HEK293T (cell line): ENCODE measurements around the gene WFDC11.

Experiments used
- CTCF ChIA-PET: fragments of 350-600 bp; formaldehyde crosslinking; extraction: SDS; loops from one replicate; lab custom pipeline; 2021; ENCODE audit warnings: antibody characterized with exemption, inconsistent platforms; lab: Yijun Ruan, JAX
- POLR2A ChIA-PET: fragments of 350-600 bp; formaldehyde crosslinking; extraction: SDS; loops from one replicate; lab custom pipeline; 2020; ENCODE audit warnings: antibody characterized with exemption, inconsistent platforms; lab: Yijun Ruan, JAX
- DNase-seq: peaks from one replicate; pipeline ENCODE4 v3.0.0; 2012; ENCODE audit warnings: mixed read lengths; ENCODE audit errors: extremely low spot score
- ARNT ChIP-seq: fragments of 450-650 bp; IDR thresholded peaks from 2 replicates; pipeline ENCODE4 v1.6.1; 2017; ENCODE audit warnings: mild to moderate bottlenecking
- BHLHE40 ChIP-seq: fragments of 450-650 bp; IDR thresholded peaks from 2 replicates; pipeline ENCODE4 v1.6.1; 2016; ENCODE audit warnings: mild to moderate bottlenecking, moderate library complexity, borderline replicate concordance
- CTBP1 ChIP-seq: fragments of 450-650 bp; IDR thresholded peaks from 2 replicates; pipeline ENCODE4 v1.6.1; 2016; ENCODE audit warnings: borderline replicate concordance
- ELF4 ChIP-seq: fragments of 450-650 bp; IDR thresholded peaks from 2 replicates; pipeline ENCODE4 v1.6.1; 2017; ENCODE audit warnings: antibody characterized with exemption
- FOXA1 ChIP-seq: fragments of 450-650 bp; IDR thresholded peaks from 2 replicates; pipeline ENCODE4 v1.6.1; 2016; ENCODE audit warnings: mild to moderate bottlenecking
- FOXK2 ChIP-seq: fragments of 450-650 bp; IDR thresholded peaks from 2 replicates; pipeline ENCODE4 v1.6.1; 2016; ENCODE audit warnings: mild to moderate bottlenecking
- FOXM1 ChIP-seq: fragments of 450-650 bp; IDR thresholded peaks from 2 replicates; pipeline ENCODE4 v1.6.1; 2017; ENCODE audit warnings: mild to moderate bottlenecking, borderline replicate concordance
- HDGF ChIP-seq: fragments of 450-650 bp; IDR thresholded peaks from 2 replicates; pipeline ENCODE4 v1.6.1; 2017; ENCODE audit warnings: antibody characterized with exemption, borderline replicate concordance
- L3MBTL2 ChIP-seq: fragments of 450-650 bp; conservative IDR thresholded peaks from 2 replicates; pipeline ENCODE4 v1.6.1; 2016; ENCODE audit warnings: mild to moderate bottlenecking
- LEF1 ChIP-seq: fragments of 450-650 bp; IDR thresholded peaks from 2 replicates; pipeline ENCODE4 v1.6.1; 2017; ENCODE audit warnings: mild to moderate bottlenecking, borderline replicate concordance
- NFRKB ChIP-seq: fragments of 450-650 bp; IDR thresholded peaks from 2 replicates; pipeline ENCODE4 v1.6.1; 2016; ENCODE audit warnings: mild to moderate bottlenecking, moderate library complexity
- PKNOX1 ChIP-seq: fragments of 450-650 bp; IDR thresholded peaks from 2 replicates; pipeline ENCODE4 v1.6.1; 2016
- SP1 ChIP-seq: fragments of 450-650 bp; IDR thresholded peaks from 2 replicates; pipeline ENCODE4 v1.6.1; 2017
- SUZ12 ChIP-seq: fragments of 450-650 bp; IDR thresholded peaks from 2 replicates; pipeline ENCODE4 v1.6.1; 2016; ENCODE audit warnings: mild to moderate bottlenecking
- TARDBP ChIP-seq: fragments of 450-650 bp; IDR thresholded peaks from 2 replicates; pipeline ENCODE4 v1.6.1; 2016
- ZNF384 ChIP-seq: fragments of 450-650 bp; IDR thresholded peaks from 2 replicates; pipeline ENCODE4 v1.6.1; 2016

The WFDC11 gene

DNA sequence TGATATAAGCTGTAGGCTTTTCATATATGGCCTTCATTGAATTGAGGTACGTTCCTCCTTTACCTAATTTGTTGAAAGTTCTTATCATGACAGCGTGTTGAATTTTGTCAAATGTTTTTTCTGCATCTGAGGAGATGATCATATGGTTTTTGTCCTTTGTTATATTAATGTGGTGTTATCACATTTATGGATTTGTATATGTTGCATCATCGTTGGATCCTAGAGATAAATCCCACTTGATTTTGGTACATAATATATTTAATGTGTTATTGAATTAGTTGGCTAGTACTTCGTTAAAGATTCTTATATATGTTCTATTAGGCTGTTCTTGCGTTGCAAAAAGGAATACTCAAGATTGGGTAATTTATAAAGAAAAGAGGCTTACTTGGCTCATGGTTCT lies 30.4 kb downstream of the WFDC11 start:
- ChIA-PET CTCF (interaction anchor here (0.6 kb wide), 1 partner anchor 141 kb away, joined by 4 read pairs; no protein-coding TSS in a partner anchor), POLR2A (no interaction called here)
- DNase-seq: no peak
- TF ChIP-seq FOXM1 (no peak), BHLHE40 (no peak), LEF1 (no peak), ELF4 (no peak), FOXA1 (no peak), PKNOX1 (no peak), HDGF (no peak), ZNF384 (no peak), NFRKB (no peak), CTBP1 (no peak)

DNA sequence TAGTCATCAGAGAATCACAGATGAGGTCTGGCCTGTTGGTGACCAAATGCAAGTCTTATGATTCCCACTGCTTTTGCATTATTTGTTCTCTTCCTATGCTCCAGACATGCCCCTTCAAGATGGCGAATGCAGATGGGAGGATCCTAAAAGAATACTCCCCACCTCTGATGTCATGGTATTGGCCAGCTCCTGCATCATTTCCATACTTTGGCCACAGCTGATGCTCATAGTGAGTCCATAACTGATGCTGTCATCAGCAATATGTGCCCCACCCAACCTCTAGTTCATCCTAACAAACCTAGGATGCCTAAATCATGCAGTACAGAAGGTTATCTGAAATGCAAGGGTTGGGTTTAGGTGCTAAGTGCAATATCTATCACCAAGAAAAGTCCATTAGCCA lies 33.5 kb downstream of the WFDC11 start:
- POLR2A ChIA-PET: no interaction called here
- no peak for DNase-seq
- TF ChIP-seq BHLHE40 (no peak), L3MBTL2 (no peak), FOXK2 (no peak), FOXM1 (no peak), ELF4 (no peak), LEF1 (no peak), FOXA1 (no peak), ZNF384 (no peak)

DNA sequence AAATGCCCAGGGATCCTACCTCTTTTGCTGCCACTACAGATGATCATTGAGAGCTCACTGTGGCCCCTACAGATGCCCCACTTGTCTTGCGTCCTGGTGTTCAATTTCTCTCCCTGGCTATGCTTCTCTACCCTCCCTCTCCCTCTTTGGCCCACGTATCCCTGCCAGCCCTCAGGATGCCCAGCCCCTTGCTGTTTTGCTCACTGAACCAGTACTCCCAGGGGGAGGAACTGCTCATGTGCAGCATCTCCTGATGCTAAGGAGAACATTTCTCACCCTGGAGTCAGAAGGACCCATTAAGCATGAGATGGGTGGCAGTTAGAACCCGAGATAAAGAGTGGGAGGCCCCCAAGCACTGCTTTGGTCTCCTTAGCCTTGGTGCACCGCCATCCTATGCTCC lies 38.9 kb downstream of the WFDC11 start, which contains the start of gene WFDC9:
Gene WFDC9, minus strand, starts transcription at position 101 of the 400 bp plus-strand sequence. CDS start 21,103 bp downstream, outside the sequence.
- TF ChIP-seq NFRKB (no peak), ARNT (no peak), L3MBTL2 (no peak), SP1 (no peak), ELF4 (no peak), FOXA1 (no peak), ZNF384 (no peak), TARDBP (no peak), BHLHE40 (no peak), PKNOX1 (no peak), LEF1 (no peak), SUZ12 (no peak), FOXM1 (no peak), CTBP1 (no peak), HDGF (no peak), FOXK2 (no peak)

More for the DNA sequence above, 33.5 kb downstream of the WFDC11 start:
- CTCF ChIA-PET: no interaction called here

GRCh38 chr20:45630371-45630770 lies 39.7 kb downstream of the WFDC11 start:
- ChIA-PET CTCF (no interaction called here), POLR2A (no interaction called here)
- no peak for DNase-seq
- TF ChIP-seq TARDBP (no peak), FOXA1 (no peak), SP1 (no peak)

More for the DNA sequence above, 38.9 kb downstream of the WFDC11 start, which contains the start of gene WFDC9:
- ChIA-PET POLR2A (no interaction called here), CTCF (no interaction called here)
- no peak for DNase-seq

- no peak for TF ChIP-seq FOXA1
- TF ChIP-seq ELF4: no peak
- TF ChIP-seq LEF1: no peak
- no peak for TF ChIP-seq FOXK2
- TF ChIP-seq SP1: no peak
- TF ChIP-seq BHLHE40: no peak
- no peak for TF ChIP-seq NFRKB
- TF ChIP-seq CTBP1: no peak
- TF ChIP-seq TARDBP: no peak
- no peak for TF ChIP-seq L3MBTL2
- TF ChIP-seq ARNT: no peak
- no peak for TF ChIP-seq ZNF384
- no peak for TF ChIP-seq SUZ12
- TF ChIP-seq HDGF: no peak
- no peak for TF ChIP-seq FOXM1
- no peak for TF ChIP-seq PKNOX1
- DNase-seq: peak; percentile 77
- ChIA-PET POLR2A (no interaction called here), CTCF (interaction anchor here (0.7 to 1.7 kb wide), 3 partner anchors 11 to 141 kb away, joined by 3 to 9 read pairs (median 5); no protein-coding TSS in a partner anchor)
These were observed 40.4 kb downstream of the WFDC11 start, which contains the start of gene WFDC10A for GRCh38 chr20:45629496-45630100. WFDC10A (plus strand) TSS chr20:45629739; CDS start chr20:45629814, 75 bp downstream.

- TF ChIP-seq FOXA1 (no peak), CTBP1 (no peak), LEF1 (no peak)
- POLR2A ChIA-PET: no interaction called here
- no peak for DNase-seq
- CTCF ChIA-PET: no interaction called here
These were observed 43.5 kb downstream of the WFDC11 start for GRCh38 chr20:45626540-45626939.
